Spleen (tissue), 11 donors: ENCODE data around the gene ZDHHC11. TPM values are rescaled to one million over a fixed set of nuclear protein-coding genes. Genes with fewer than 3 reads are reported as not detected.
A peak's percentile ranks its signal among the peaks of the same experiment; 100 is the strongest.

Experiments
- DNase-seq: peaks from one replicate; pipeline ENCODE4 v3.0.0-alpha.2; 2020
- H3K27ac ChIP-seq, 8 donors: fragments of 200-600 bp; sonication (generic) in 7 of 8; 1 replicate in 4 of 8; 2 replicates in 4 of 8; pipeline versions ENCODE4 v1.5.0 to v1.8.0; 2016 to 2021; ENCODE audit warnings: inconsistent platforms in 4 of 8, mild to moderate bottlenecking in 4 of 8, moderate library complexity in 1 of 8
- H3K27me3 ChIP-seq, 7 donors: fragments of 200-600 bp; sonication (generic) in 6 of 7; replicated peaks in 1 of 7; 1 replicate in 4 of 7; 2 replicates in 3 of 7; pipeline versions ENCODE4 v1.5.0 to v1.8.0; 2016 to 2021; ENCODE audit warnings: inconsistent platforms in 3 of 7, mild to moderate bottlenecking in 1 of 7
- H3K36me3 ChIP-seq, 6 donors: fragments of 200-600 bp; sonication (generic) in 5 of 6; 1 replicate in 4 of 6; 2 replicates in 2 of 6; pipeline versions ENCODE4 v1.5.0 to v1.8.0; 2016 to 2021; ENCODE audit warnings: inconsistent platforms in 2 of 6
- H3K4me1 ChIP-seq, 6 donors: fragments of 200-600 bp; sonication (generic) in 5 of 6; 1 replicate in 3 of 6; 2 replicates in 3 of 6; pipeline versions ENCODE4 v1.5.0 to v1.8.0; 2016 to 2021; ENCODE audit warnings: inconsistent platforms in 3 of 6
- H3K4me3 ChIP-seq, 8 donors: fragments of 200-600 bp; sonication (generic) in 7 of 8; 1 replicate in 4 of 8; 2 replicates in 4 of 8; pipeline versions ENCODE4 v1.5.0 to v1.8.0; 2016 to 2021; ENCODE audit warnings: inconsistent platforms in 4 of 8, mild to moderate bottlenecking in 4 of 8, moderate library complexity in 2 of 8
- H3K9me3 ChIP-seq, 8 donors: fragments of 200-600 bp; sonication (generic) in 7 of 8; 1 replicate in 4 of 8; 2 replicates in 4 of 8; pipeline versions ENCODE4 v1.5.0 to v1.8.0; 2016 to 2021; ENCODE audit warnings: inconsistent platforms in 4 of 8
- POLR2A ChIP-seq, 3 donors: fragments of 450-650 bp; IDR thresholded peaks; one replicate each; pipeline ENCODE4 v1.5.1; 2017; ENCODE audit warnings: antibody characterized with exemption in 3 of 3, mild to moderate bottlenecking in 1 of 3
- POLR2AphosphoS5 ChIP-seq, 3 donors: sonication (generic); formaldehyde crosslinking; IDR thresholded peaks; one replicate each; pipeline ENCODE4 v1.5.1; 2017; ENCODE audit warnings: antibody characterized with exemption in 3 of 3
- WGBS, 5 donors: extraction: QIAGEN DNeasy Blood & Tissue Kit in 3 of 5; methylation state at CpG; one replicate each; pipeline versions ENCODE4 v1.1.5 to v1.1.7; 2013 to 2018; 5-methylcytosine and 5-hydroxymethylcytosine counted together
- intact Hi-C: fragments of 100-400 bp; cut with DNase I; formaldehyde crosslinking; loops from one replicate; pipeline ENCODE4 v1.15.0; 2023; ENCODE audit warnings: low total_unique reads
- polyA plus RNA-seq, 3 donors: library from polyadenylated mRNA; stranded (reverse); fragments of 200-250 nt; gene quantifications; one replicate each; pipeline ENCODE4 v1.2.1, GENCODE V29; 2013
- total RNA-seq, 7 donors: library from RNA; depleted of rRNA in 3 of 7; stranded (reverse); fragments of >200 nt in 3 of 7; fragmentation: NEBNext Ultra II Directional in 4 of 7; extraction: Animal tissue kit (Norgen Biotek cat#: 25700) in 4 of 7; gene quantifications; one replicate each; pipeline versions ENCODE4 v1.1.0 to v1.2.1, GENCODE V29; 2016 to 2021
- TF ChIP-seq, protein P1 (sequence below), 11 experiments: fragments of 200-600 bp in 7 of 11; fragments of 450-650 bp in 4 of 11; sonication (generic) in 4 of 11; IDR thresholded peaks in 8 of 11; conservative IDR thresholded peaks in 3 of 11; 1 replicate in 7 of 11; 2 replicates in 4 of 11; pipeline versions ENCODE4 v1.4.0 to v1.8.0; 2016 to 2021; ENCODE audit warnings: antibody characterized with exemption in 11 of 11, inconsistent platforms in 4 of 11, mild to moderate bottlenecking in 1 of 11
- donor health status: healthy with polysubstance abuse.
- donor health status: DM: no; HTN: no; CAD: no; lungs with moderate emphysema.
- donor health status: DM: no; HTN: no; CAD: no.
- donor health status: Bipolar disorder and iron deficiency.
- donor health status: healthy.
- donor health status: DM: no; HTN: no; CAD: no.
- donor health status: DM: yes; HTN: yes; CAD: no.

ZDHHC11 gene
- total and polyA plus RNA-seq, 10 donors = 1.3 to 75.0 (median 6.4) TPM

DNA sequence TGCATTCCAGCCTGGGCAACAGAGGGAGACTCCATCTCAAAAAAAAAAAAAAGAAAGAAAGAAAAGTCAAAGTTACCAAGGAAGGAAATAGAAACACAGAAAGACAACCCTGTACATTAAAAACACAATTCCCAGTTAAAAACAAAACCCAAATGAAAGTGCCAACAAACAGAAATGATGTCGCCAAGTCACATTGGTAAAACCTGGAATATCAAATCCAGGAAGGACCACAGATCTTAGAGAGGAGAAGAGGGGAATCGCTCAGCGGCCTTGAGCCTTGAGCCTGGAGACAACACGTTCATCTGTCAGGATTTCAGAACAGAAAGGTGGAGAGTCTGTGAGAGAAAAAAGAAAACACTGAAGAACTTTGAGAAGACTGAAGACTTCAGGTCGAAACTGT, 1.2 kb upstream of the ZDHHC11 start:
- Histone ChIP-seq H3K27me3 (peaks cover 0 to 41% (median 3%) of the 10 kb centered on the region in 7 donors), H3K4me3 (no peak overlapping the region), H3K36me3 (no peaks in the 10 kb centered on the region), H3K27ac (no peak overlapping the region), H3K4me1 (no peaks in the 10 kb centered on the region), H3K9me3 (no peaks in the 10 kb centered on the region)
- no peak for TF ChIP-seq POLR2A (IDR thresholded peaks at IDR 0.05)
- no peak for TF ChIP-seq POLR2AphosphoS5 (IDR thresholded peaks at IDR 0.05)
- TF ChIP-seq, protein P1, sequence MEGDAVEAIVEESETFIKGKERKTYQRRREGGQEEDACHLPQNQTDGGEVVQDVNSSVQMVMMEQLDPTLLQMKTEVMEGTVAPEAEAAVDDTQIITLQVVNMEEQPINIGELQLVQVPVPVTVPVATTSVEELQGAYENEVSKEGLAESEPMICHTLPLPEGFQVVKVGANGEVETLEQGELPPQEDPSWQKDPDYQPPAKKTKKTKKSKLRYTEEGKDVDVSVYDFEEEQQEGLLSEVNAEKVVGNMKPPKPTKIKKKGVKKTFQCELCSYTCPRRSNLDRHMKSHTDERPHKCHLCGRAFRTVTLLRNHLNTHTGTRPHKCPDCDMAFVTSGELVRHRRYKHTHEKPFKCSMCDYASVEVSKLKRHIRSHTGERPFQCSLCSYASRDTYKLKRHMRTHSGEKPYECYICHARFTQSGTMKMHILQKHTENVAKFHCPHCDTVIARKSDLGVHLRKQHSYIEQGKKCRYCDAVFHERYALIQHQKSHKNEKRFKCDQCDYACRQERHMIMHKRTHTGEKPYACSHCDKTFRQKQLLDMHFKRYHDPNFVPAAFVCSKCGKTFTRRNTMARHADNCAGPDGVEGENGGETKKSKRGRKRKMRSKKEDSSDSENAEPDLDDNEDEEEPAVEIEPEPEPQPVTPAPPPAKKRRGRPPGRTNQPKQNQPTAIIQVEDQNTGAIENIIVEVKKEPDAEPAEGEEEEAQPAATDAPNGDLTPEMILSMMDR (IDR thresholded peaks at IDR 0.05 in 8 of 11, conservative IDR thresholded peaks at IDR 0.05 in 3 of 11) = no peak
- no peak for DNase-seq
- intact Hi-C loops = no loop called here
- 60 to 74% (median 64%) methylated on average over 5 of the region's 5 CpGs for WGBS, 5 donors

DNA sequence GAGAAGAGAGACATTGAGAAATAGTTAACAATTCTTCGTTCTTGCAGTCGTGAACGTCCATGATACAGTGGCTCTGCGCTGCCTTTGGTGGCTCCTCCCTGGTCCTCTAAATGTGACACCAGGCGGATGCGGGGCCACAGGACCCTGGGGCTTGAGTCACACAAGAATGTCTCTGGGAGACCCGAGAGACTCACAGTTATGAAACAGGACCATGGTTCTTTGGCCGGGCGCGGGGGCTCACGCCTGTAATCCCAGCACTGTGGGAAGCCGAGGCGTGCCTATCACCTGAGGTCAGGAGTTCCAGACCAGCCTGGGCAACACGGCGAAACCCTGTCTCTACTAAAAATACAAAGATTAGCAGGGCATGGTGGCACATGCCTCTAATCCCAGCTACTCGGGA, 767 bp upstream of the ZDHHC11 start:
- Histone ChIP-seq H3K27me3 (peaks cover 0 to 41% (median 3%) of the 10 kb centered on the region in 7 donors), H3K4me1 (no peaks in the 10 kb centered on the region), H3K36me3 (no peaks in the 10 kb centered on the region), H3K9me3 (no peaks in the 10 kb centered on the region), H3K27ac (no peak overlapping the region), H3K4me3 (no peak overlapping the region)
- TF ChIP-seq, protein P1 (IDR thresholded peaks at IDR 0.05 in 8 of 11, conservative IDR thresholded peaks at IDR 0.05 in 3 of 11) = no peak
- TF ChIP-seq POLR2AphosphoS5 (IDR thresholded peaks at IDR 0.05) (no peak), POLR2A (IDR thresholded peaks at IDR 0.05) (no peak)
- intact Hi-C loops = no loop called here
- no peak for DNase-seq
- WGBS, 5 donors = 80 to 89% (median 85%) methylated on average over 16 of the region's 16 CpGs

DNA sequence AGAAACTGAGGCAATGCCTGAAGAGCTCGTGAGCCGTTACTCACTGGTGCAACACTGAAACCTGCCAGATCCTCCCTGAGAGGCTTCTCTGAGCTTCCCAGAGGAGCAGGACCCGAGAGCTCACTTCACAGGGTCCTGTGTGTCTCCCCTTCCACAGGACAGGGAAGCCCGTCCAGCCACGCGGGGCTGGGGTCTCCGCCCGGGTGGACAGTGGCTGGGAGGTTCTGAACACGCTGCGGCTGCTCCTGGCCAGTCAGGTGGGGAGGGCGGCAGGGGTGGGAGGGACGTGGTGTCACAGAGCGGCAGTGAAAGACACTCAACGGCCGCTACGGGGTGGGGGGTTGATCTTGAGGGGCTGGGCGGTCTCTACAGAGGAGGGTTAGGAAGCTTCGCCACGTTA, 290 bp upstream of the ZDHHC11 start:
- H3K27me3 ChIP-seq = peaks cover 0 to 41% (median 3%) of the 10 kb centered on the region in 7 donors
- WGBS, 5 donors = 64 to 80% (median 68%) methylated on average over 14 to 19 of the region's 19 CpGs
- no peak overlapping the region for H3K4me3 ChIP-seq
- H3K36me3 ChIP-seq = no peaks in the 10 kb centered on the region
- TF ChIP-seq POLR2AphosphoS5 (IDR thresholded peaks at IDR 0.05) (no peak), POLR2A (IDR thresholded peaks at IDR 0.05) (no peak)
- TF ChIP-seq, protein P1 (IDR thresholded peaks at IDR 0.05 in 8 of 11, conservative IDR thresholded peaks at IDR 0.05 in 3 of 11) = no peak
- H3K4me1 ChIP-seq = no peaks in the 10 kb centered on the region
- peak; percentile 63 for DNase-seq
- no peak overlapping the region for H3K27ac ChIP-seq
- intact Hi-C loops = no loop called here
- H3K9me3 ChIP-seq = no peaks in the 10 kb centered on the region

DNA sequence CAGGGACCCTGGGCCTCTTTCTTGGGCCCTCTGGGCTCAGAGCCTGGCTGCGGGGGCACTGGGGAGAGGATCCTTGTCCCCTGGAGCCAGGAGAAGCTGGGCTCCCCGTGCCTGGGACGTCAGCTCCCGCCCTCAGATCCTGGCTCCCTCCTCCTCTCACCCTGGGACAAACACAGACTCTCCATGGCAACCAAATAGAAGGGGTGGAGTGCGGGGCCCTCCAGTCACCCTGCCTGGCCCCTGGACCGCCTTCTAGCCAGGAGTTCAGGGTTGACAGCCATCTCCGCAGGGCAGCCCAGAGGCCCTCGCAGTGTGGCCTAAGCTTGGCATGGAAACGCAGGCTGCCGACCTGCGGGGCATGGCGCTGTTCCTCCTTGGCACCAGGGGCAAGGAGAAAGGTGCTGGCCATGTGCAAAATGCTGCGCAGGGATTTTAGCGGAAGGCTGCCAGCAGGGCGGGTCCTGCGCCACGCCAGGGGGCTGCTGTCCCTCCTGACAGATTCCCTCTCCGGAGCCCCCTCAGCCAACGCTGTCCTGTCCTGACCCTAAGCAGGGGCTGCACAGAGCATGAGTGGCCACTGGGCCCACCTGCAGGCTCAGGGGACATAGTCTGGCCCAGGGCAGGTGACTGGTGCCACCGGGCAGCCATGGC, 1.0 kb downstream of the ZDHHC11 start:
- peak; percentile 70 for DNase-seq
- Histone ChIP-seq H3K27ac (no peak overlapping the region), H3K4me3 (peak overlapping the region in 1 of 8 donors; percentile 19), H3K9me3 (no peaks in the 10 kb centered on the region), H3K4me1 (no peaks in the 10 kb centered on the region), H3K36me3 (no peaks in the 10 kb centered on the region), H3K27me3 (peaks cover 0 to 41% (median 3%) of the 10 kb centered on the region in 7 donors)
- intact Hi-C loops = no loop called here
- 71 to 87% (median 85%) methylated on average over 10 to 20 of the region's 20 CpGs for WGBS, 5 donors
- TF ChIP-seq, protein P1 (IDR thresholded peaks at IDR 0.05 in 8 of 11, conservative IDR thresholded peaks at IDR 0.05 in 3 of 11) = no peak
- TF ChIP-seq POLR2AphosphoS5 (IDR thresholded peaks at IDR 0.05) = peak in 1 of 3 donors; percentile 12
